ENCODE data around the gene MARCO. TPM values are rescaled to one million over a fixed set of nuclear protein-coding genes. Genes with fewer than 3 reads are reported as not detected.

MARCO gene
- total RNA-seq, 1 donor from 2014 or later: 0.33 TPM

GRCh38 chr2:118980022-118980421 is 38.0 kb downstream of the MARCO start:
- DNase-seq (ENCODE audit: low read depth): no peak
- H3K4me3 ChIP-seq (ENCODE audit: low read depth, low read length): no peak overlapping the region

GRCh38 chr2:118980573-118980972 is 38.6 kb downstream of the MARCO start:
- Histone ChIP-seq H3K27me3 (ENCODE audit: control insufficient read depth, insufficient read depth, low read length) (no peaks in the 10 kb centered on the region), H3K4me3 (ENCODE audit: low read depth, low read length) (no peak overlapping the region), H3K36me3 (ENCODE audit: control insufficient read depth, insufficient read depth, low read length) (no peaks in the 10 kb centered on the region)
- no peak for TF ChIP-seq CTCF (IDR thresholded peaks at IDR 0.05; ENCODE audit: insufficient read depth, low read length, poor library complexity, severe bottlenecking)
- DNase-seq (ENCODE audit: low read depth): no peak

More at GRCh38 chr2:118980022-118980421, 38.0 kb downstream of the MARCO start:
- no peaks in the 10 kb centered on the region for H3K27me3 ChIP-seq (ENCODE audit: control insufficient read depth, insufficient read depth, low read length)
- no peak for TF ChIP-seq CTCF (IDR thresholded peaks at IDR 0.05; ENCODE audit: insufficient read depth, low read length, poor library complexity, severe bottlenecking)
- no peaks in the 10 kb centered on the region for H3K36me3 ChIP-seq (ENCODE audit: control insufficient read depth, insufficient read depth, low read length)

GRCh38 chr2:118981632-118982031 is 39.6 kb downstream of the MARCO start:
- H3K36me3 ChIP-seq (ENCODE audit: control insufficient read depth, insufficient read depth, low read length): no peaks in the 10 kb centered on the region
- no peak for TF ChIP-seq CTCF (IDR thresholded peaks at IDR 0.05; ENCODE audit: insufficient read depth, low read length, poor library complexity, severe bottlenecking)

DNA sequence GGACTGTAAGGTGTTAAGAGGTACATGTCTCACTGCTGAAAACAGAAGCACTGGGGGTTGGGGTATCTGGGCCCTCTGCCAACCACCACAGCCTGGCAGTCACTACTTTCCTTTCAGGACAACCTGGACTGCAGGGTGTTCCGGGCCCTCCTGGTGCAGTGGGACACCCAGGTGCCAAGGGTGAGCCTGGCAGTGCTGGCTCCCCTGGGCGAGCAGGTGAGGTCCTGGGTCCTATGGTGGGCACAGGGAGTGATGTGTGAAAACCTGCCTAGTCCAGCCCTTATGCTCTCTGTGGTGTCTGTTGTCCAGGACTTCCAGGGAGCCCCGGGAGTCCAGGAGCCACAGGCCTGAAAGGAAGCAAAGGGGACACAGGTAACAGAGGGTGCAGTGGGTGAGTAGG is 40.0 kb downstream of the MARCO start:
- H3K4me3 ChIP-seq (ENCODE audit: low read depth, low read length): no peak overlapping the region
- DNase-seq (ENCODE audit: low read depth): no peak
- TF ChIP-seq CTCF (IDR thresholded peaks at IDR 0.05; ENCODE audit: insufficient read depth, low read length, poor library complexity, severe bottlenecking): no peak
- H3K36me3 ChIP-seq (ENCODE audit: control insufficient read depth, insufficient read depth, low read length): no peaks in the 10 kb centered on the region
- H3K27me3 ChIP-seq (ENCODE audit: control insufficient read depth, insufficient read depth, low read length): no peaks in the 10 kb centered on the region

More at GRCh38 chr2:118981632-118982031, 39.6 kb downstream of the MARCO start:
- Histone ChIP-seq H3K27me3 (ENCODE audit: control insufficient read depth, insufficient read depth, low read length) (no peaks in the 10 kb centered on the region), H3K4me3 (ENCODE audit: low read depth, low read length) (no peak overlapping the region)
- no peak for DNase-seq (ENCODE audit: low read depth)

DNA sequence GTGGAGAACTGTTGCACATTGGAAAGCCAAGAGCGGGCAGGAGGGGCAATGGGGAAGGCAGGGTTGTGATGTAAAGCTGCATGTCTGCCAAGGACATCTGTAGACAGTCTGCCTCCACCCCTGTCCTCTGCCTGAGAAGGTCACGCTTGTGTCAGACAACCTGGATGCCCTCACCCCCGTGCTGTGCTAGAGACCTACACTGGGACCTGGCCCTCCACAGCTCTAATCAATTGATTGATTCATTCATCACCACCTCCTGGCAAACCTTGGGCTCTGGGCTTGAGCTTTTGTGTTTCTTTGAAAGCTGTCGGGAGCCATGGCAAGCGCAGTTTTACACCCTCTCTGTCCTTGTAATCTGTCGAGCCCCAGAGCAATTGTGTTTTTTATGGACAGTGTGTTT is 41.1 kb downstream of the MARCO start:
- no peaks in the 10 kb centered on the region for H3K27me3 ChIP-seq (ENCODE audit: control insufficient read depth, insufficient read depth, low read length)
- H3K4me3 ChIP-seq (ENCODE audit: low read depth, low read length): no peak overlapping the region
- DNase-seq (ENCODE audit: low read depth): no peak
- no peak for TF ChIP-seq CTCF (IDR thresholded peaks at IDR 0.05; ENCODE audit: insufficient read depth, low read length, poor library complexity, severe bottlenecking)
- H3K36me3 ChIP-seq (ENCODE audit: control insufficient read depth, insufficient read depth, low read length): no peaks in the 10 kb centered on the region

- TF ChIP-seq CTCF (IDR thresholded peaks at IDR 0.05; ENCODE audit: insufficient read depth, low read length, poor library complexity, severe bottlenecking): no peak
- no peak overlapping the region for H3K4me3 ChIP-seq (ENCODE audit: low read depth, low read length)
- no peaks in the 10 kb centered on the region for H3K36me3 ChIP-seq (ENCODE audit: control insufficient read depth, insufficient read depth, low read length)
- no peak for DNase-seq (ENCODE audit: low read depth)
- H3K27me3 ChIP-seq (ENCODE audit: control insufficient read depth, insufficient read depth, low read length): no peaks in the 10 kb centered on the region
These were observed 41.9 kb downstream of the MARCO start for GRCh38 chr2:118983915-118984314.

All from kidney epithelial cell (primary cell).